Astrocyte (in vitro differentiated cells and primary cell): Measurements from ENCODE around the gene ZNF43. TPM values are rescaled to one million over a fixed set of nuclear protein-coding genes. Genes with fewer than 3 reads are reported as not detected.

Experiments
- DNase-seq: peaks from one replicate; pipeline ENCODE4 v3.0.0-alpha.2; 2010; ENCODE audit warnings: low read depth
- FAIRE-seq: peaks from 2 replicates; lab custom pipeline; 2011; peaks lifted over from hg19 to GRCh38; lab: Jason Lieb, UNC
- H2AFZ ChIP-seq: 2 replicates; pipeline ENCODE4 v1.6.0; 2012; ENCODE audit warnings: low read depth, low read length, inconsistent platforms
- H3K27ac ChIP-seq: 2 replicates; pipeline ENCODE4 v1.5.1; 2011; ENCODE audit warnings: low read depth, low read length, inconsistent platforms
- H3K27me3 ChIP-seq: 2 replicates; pipeline ENCODE4 v1.6.0; 2011; ENCODE audit warnings: low read length, inconsistent platforms; ENCODE audit not compliant: insufficient read depth
- H3K36me3 ChIP-seq: 2 replicates; pipeline ENCODE4 v1.5.1; 2011; ENCODE audit warnings: low read length, inconsistent platforms; ENCODE audit not compliant: insufficient read depth
- H3K4me1 ChIP-seq: 2 replicates; pipeline ENCODE4 v1.5.1; 2011; ENCODE audit warnings: low read length, inconsistent platforms; ENCODE audit not compliant: insufficient read depth
- H3K4me2 ChIP-seq: 2 replicates; pipeline ENCODE4 v1.6.0; 2012; ENCODE audit warnings: low read length, inconsistent platforms
- H3K4me3 ChIP-seq: 2 replicates; pipeline ENCODE4 v1.5.1; 2011; ENCODE audit warnings: low read depth, mild to moderate bottlenecking, low read length, inconsistent platforms; ENCODE audit not compliant: insufficient read depth
- H3K79me2 ChIP-seq: 2 replicates; pipeline ENCODE4 v1.6.0; 2012; ENCODE audit warnings: mild to moderate bottlenecking, low read length, inconsistent platforms; ENCODE audit not compliant: insufficient read depth
- H3K9ac ChIP-seq: 2 replicates; pipeline ENCODE4 v1.6.0; 2012; ENCODE audit warnings: mild to moderate bottlenecking, low read length, inconsistent platforms
- H3K9me3 ChIP-seq: 2 replicates; pipeline ENCODE4 v1.5.1; 2012; ENCODE audit warnings: low read depth, mild to moderate bottlenecking, low read length, inconsistent platforms; ENCODE audit not compliant: insufficient read depth
- H4K20me1 ChIP-seq: 2 replicates; pipeline ENCODE4 v1.6.0; 2012; ENCODE audit warnings: low read length, inconsistent platforms; ENCODE audit not compliant: insufficient read depth
- H3K27ac Mint-ChIP-seq: one replicate; pipeline ENCODE4 v1.8.0; 2021; ENCODE audit warnings: mild to moderate bottlenecking, mixed read lengths; ENCODE audit not compliant: unreplicated experiment
- H3K27me3 Mint-ChIP-seq: one replicate; pipeline ENCODE4 v1.8.0; 2021; ENCODE audit warnings: low read depth, mixed read lengths; ENCODE audit not compliant: unreplicated experiment
- H3K36me3 Mint-ChIP-seq: one replicate; pipeline ENCODE4 v1.8.0; 2021; ENCODE audit warnings: low read depth, mixed read lengths; ENCODE audit not compliant: unreplicated experiment
- H3K4me1 Mint-ChIP-seq: one replicate; pipeline ENCODE4 v1.8.0; 2021; ENCODE audit warnings: low read depth, mixed read lengths; ENCODE audit not compliant: unreplicated experiment
- H3K4me3 Mint-ChIP-seq: one replicate; pipeline ENCODE4 v1.8.0; 2021; ENCODE audit warnings: mild to moderate bottlenecking, moderate library complexity, mixed read lengths; ENCODE audit not compliant: unreplicated experiment
- H3K9me3 Mint-ChIP-seq: one replicate; pipeline ENCODE4 v1.8.0; 2021; ENCODE audit warnings: mild to moderate bottlenecking, mixed read lengths; ENCODE audit not compliant: unreplicated experiment
- CTCF ChIP-seq: IDR thresholded peaks from 2 replicates; pipeline ENCODE4 v1.5.1; 2011; ENCODE audit warnings: low read depth, mild to moderate bottlenecking, inconsistent platforms, low read length, moderate library complexity; ENCODE audit not compliant: insufficient read depth
- EZH2 ChIP-seq: IDR thresholded peaks from 2 replicates; pipeline ENCODE4 v1.6.1; 2012; ENCODE audit warnings: mild to moderate bottlenecking, low read length, inconsistent platforms; ENCODE audit not compliant: insufficient read depth
- total RNA-seq: library from RNA; stranded (reverse); gene quantifications from 2 replicates; pipeline ENCODE4 v1.2.1, GENCODE V29; 2021

The ZNF43 gene
- total RNA-seq, 1 donor from 2014 or later: 15.3 TPM

GRCh38 chr19:21856773-21857514, 21.0 kb upstream of the ZNF43 start:
- Mint-ChIP-seq H3K4me1 (no peaks in the 10 kb centered on the region), H3K27ac (no peak overlapping the region), H3K36me3 (no peaks in the 10 kb centered on the region), H3K27me3 (no peaks in the 10 kb centered on the region), H3K4me3 (no peak overlapping the region), H3K9me3 (peaks cover 8% of the 10 kb centered on the region)
- H2AFZ ChIP-seq: no peak overlapping the region
- H3K36me3 ChIP-seq: no peaks in the 10 kb centered on the region
- DNase-seq (no peak), FAIRE-seq (no peak)
- no peaks in the 10 kb centered on the region for H3K79me2 ChIP-seq
- no peak overlapping the region for H3K9ac ChIP-seq
- H3K4me1 ChIP-seq: no peaks in the 10 kb centered on the region
- TF ChIP-seq CTCF: no peak
- TF ChIP-seq EZH2: no peak
- H3K4me3 ChIP-seq: no peak overlapping the region
- H3K27ac ChIP-seq: no peak overlapping the region
- H3K9me3 ChIP-seq: peaks cover 3% of the 10 kb centered on the region
- no peaks in the 10 kb centered on the region for H3K27me3 ChIP-seq
- H3K4me2 ChIP-seq: no peak overlapping the region
- no peaks in the 10 kb centered on the region for H4K20me1 ChIP-seq

GRCh38 chr19:21851596-21852345, 15.8 kb upstream of the ZNF43 start:
- DNase-seq: peak; percentile 92
- peaks cover 4% of the 10 kb centered on the region for H3K36me3 ChIP-seq
- peak overlapping the region; percentile 76 for H3K27ac ChIP-seq
- peaks cover 28% of the 10 kb centered on the region for H3K79me2 ChIP-seq
- Mint-ChIP-seq H3K27me3 (no peaks in the 10 kb centered on the region), H3K9me3 (peaks cover 5% of the 10 kb centered on the region), H3K4me3 (peak overlapping the region; percentile 93), H3K27ac (peak overlapping the region; percentile 83), H3K4me1 (peaks cover 3% of the 10 kb centered on the region), H3K36me3 (peaks cover 10% of the 10 kb centered on the region)
- no peaks in the 10 kb centered on the region for H4K20me1 ChIP-seq
- peak overlapping the region; percentile 86 for H3K9ac ChIP-seq
- no peak for FAIRE-seq
- H3K4me2 ChIP-seq: peak overlapping the region; percentile 81
- H3K4me1 ChIP-seq: peaks cover 6% of the 10 kb centered on the region
- peak overlapping the region; percentile 98 for H2AFZ ChIP-seq
- TF ChIP-seq CTCF (no peak), EZH2 (no peak)
- H3K27me3 ChIP-seq: no peaks in the 10 kb centered on the region
- H3K4me3 ChIP-seq: peak overlapping the region; percentile 79
- peaks cover 3% of the 10 kb centered on the region for H3K9me3 ChIP-seq
